Embryonic facial prominence (tissue), 1 donor: ENCODE measurements around the gene HNRNPM.
A peak's percentile ranks its signal among the peaks of the same experiment; 100 is the strongest.

Experiments
- DNase-seq: peaks from one replicate; pipeline ENCODE4 v3.0.0-alpha.2; 2016; ENCODE audit errors: extremely low spot score

The HNRNPM gene

GRCh38 chr19:8485561-8486371, 41.0 kb downstream of the HNRNPM start:
- DNase-seq = no peak

GRCh38 chr19:8486661-8487136, 41.9 kb downstream of the HNRNPM start:
- DNase-seq = no peak

DNA sequence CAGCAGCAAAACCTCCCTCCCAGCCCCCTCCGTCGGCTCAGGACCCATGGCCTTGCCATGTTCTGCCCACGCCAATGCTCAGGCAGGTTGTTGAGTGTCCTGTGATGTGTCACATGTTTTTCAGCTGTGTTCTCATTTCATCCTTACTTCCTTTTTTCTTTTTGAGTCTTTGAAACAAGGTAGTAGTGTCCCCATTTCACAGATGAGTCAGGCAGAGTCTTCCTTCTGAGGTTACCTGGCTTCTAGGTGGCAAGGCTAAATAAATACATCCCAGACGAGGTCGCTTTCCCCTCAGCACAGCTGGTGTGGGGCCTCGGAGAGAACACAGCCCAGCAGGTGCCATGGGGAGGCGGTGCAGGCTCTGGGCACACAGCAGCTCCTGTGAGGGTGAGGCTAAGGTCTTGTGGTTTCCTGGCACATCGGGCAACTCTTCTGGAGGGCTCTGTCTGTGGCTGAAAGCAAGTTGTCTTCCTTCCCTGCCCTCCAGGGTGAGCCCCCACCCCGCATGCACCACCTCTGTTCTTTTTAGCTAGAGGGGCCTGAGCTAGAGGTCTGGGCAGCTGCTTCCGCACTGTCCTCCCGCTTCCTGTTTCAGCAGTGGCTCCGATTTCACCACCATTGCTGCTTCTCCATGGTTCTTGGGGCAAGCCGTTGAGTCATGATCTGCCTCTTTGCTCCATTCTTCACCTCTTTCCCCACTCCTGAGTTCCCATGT, 42.5 kb downstream of the HNRNPM start:
- DNase-seq = no peak

DNA sequence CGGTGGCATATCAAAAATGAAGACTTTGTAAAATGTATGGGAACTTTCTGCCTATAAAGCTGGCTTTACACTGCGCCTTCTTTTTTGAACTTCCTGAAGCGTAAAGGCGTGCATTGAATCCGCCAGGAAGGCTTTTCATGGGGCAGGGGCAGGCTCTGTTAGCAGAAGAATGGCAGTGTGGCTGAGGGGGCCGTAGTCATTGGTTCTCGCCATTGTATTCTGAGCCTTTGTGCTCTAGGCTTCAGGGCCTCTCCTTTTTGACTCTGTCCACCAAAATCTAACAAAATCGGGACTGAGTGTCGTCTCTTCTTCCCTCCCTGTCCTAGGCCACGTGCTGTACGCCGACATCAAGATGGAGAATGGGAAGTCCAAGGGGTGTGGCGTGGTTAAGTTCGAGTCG, 43.6 kb downstream of the HNRNPM start:
- no peak for DNase-seq

DNA sequence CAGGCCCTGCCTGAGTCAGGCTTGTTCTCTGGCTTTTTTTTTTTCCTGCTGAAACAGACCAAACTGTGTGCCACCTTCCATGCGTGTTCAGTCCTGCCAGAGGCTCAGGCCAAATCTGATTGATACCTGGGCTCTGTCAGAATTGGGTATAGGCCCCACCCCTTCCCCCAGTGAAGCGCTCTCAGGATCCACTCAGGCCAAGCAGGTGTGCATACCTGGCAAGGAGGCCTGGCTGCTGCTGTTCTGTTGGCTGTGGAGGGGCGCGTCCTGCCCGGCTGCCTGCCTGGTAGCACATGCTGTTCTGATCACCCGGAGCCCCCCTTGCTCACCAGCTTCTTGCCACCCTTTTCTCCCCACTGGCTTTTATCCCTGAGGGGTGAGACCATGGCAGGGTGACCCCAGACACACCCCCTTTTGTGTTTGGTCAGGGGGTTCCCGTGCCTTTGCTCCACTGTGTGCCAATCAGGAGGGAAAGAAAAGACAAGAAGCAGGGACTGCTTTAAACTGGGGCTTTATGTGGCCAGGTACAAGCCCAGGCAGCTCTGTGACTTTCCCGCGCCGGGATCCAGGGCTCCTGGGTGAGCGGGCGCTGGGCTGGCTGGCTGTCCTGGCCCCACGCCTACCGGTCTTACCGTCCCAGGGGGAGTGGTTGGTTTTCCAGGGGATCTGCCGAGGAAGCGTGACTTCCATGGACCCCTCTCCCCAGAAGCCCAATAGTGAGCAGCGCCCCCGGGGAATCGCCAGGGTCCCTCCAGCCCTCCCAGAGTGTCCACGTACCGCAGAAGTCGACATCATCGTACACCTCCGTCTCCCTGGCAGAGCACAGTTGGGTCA, 45.0 kb downstream of the HNRNPM start:
- no peak for DNase-seq

- no peak for DNase-seq
Measured at GRCh38 chr19:8490395-8490760, 45.6 kb downstream of the HNRNPM start.

DNA sequence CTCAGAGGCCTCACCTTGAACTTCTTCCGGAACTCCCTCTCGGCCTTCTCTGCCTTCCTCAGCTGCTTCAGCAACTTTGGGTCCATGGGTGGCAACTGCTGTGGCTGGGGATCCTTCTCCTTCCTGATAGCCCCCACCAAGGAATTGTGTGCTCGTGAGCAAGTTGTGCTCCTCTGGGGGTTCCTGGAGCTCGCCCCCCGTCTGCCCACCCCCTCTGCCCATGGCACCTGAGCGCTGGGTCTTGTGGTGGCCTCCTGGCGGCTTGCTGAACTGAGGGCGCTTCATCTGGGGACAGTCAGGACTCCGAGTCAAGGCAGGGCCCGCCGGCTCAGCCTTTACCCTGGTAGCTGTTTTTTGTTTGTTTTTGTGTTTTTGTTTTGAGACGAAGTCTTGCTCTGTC, 46.1 kb downstream of the HNRNPM start:
- DNase-seq = no peak

DNA sequence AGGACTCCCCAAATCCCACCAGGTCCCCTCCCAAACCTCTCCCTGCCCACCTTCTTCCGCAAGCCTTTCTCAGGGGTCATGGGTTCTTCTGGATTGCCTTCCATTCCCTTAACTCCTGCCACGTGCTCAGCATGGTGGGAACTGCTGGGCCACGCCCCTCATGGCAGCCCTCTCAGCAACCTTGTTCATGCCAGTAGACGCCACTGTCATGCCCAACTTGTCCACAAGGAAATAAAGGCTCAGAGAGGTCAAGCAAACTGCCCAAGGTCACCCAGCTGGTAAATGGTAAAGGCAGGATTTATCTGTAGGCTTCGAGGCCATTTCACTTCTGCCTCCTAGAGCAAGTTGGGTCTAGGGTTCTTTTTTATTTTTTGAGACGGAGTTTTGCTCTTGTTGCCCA, 46.8 kb downstream of the HNRNPM start:
- no peak for DNase-seq

GRCh38 chr19:8494158-8494557, 49.4 kb downstream of the HNRNPM start:
- no peak for DNase-seq

DNA sequence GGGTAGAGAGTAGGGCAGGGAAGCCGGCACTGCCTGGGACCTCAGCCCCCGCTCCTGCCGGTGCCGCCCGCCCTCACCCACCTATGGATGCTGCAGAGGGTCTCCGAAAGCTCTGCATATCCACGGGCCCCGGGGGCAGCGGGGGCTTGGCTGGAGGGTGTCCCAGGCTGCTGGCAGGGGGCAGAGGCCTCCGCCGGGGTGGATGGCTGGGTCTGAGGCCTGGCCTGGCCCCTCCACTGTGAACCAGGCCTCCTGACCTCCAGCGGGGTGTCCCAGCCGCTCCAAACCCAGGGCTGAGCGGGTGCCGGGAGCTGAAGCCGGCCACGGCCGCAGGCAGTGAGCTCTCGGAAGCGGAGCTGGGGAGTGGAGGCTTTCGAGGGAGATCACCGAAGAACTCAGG, 53.5 kb downstream of the HNRNPM start:
- DNase-seq = no peak

GRCh38 chr19:8499048-8499833, 54.5 kb downstream of the HNRNPM start:
- DNase-seq = no peak

DNA sequence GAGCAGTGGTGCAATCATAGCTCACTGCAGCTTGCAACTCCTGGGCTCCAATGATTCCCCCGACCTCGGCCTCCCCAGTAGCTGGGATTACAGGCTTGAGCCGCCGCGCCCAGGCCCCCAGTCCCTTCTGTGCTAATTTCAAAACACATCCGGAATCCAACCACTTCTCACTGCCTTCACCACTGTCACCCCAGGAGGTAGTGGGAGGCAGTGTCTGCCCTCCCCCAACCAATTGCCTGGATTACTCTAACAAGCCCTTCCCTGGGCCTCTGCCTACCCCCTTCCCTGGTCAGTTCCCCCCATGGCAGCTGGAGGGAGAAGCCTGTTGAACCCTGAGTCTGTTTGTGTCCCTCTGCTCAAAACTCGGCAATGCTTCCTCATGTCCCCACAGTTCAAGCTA, 55.4 kb downstream of the HNRNPM start:
- DNase-seq = no peak

DNA sequence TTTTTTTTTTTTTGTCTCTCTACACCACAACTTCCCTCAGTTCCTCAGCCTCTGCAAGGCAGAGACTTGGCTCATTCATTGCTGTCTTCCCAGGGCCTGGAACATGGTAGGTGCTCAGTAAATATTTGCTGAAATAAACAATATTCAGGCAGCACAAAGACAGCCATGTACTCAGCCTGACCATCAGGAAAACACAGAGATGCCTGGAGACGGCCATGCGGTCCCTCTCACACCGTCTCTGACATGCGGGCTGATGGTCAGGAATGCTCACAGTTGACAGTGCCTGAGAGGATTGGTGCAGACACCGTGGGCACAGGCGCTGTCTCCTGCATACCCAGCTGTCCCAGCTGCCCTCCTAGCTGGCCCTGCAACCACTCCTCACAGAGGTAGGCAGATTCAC, 56.7 kb downstream of the HNRNPM start:
- DNase-seq = no peak

DNA sequence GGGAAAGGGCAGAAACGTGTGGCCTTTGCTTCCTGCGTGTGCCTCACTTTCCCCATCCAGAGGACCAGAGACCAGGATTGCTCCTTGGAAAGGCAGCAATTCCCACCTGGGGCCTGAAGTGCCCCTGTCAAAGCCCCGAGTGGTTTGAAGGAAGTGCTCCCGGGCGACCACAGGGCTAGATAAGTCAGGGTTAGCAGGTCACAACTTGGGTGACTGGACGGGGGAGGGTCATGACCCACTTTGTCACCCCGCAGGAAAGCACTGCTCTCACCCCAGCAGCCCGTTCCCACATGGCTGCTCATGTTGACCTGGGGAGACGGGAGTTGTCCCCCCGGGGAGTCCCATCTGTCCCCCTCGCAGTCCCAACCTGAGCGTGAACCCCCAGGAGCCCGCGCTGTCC, 57.2 kb downstream of the HNRNPM start:
- DNase-seq = no peak

DNA sequence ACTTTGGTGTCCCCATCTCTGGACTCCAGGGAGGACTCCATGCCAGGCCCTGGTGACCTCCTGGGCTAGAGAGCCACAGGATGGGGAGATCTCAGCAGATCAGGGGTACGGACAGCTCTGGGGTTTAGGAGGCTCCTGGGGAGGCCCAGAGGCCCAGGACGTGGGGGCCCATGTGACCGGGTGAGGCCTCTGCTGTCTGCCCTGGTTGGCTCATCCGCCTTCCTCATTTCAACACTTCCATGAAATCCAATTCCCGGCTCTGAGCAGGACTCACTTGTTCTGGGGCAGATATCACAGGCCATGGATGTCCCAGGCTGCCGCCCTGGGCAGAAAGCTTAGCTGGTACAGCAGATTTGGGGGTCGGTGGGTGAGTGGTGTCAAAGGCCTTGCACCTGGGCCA, 58.7 kb downstream of the HNRNPM start:
- no peak for DNase-seq

DNA sequence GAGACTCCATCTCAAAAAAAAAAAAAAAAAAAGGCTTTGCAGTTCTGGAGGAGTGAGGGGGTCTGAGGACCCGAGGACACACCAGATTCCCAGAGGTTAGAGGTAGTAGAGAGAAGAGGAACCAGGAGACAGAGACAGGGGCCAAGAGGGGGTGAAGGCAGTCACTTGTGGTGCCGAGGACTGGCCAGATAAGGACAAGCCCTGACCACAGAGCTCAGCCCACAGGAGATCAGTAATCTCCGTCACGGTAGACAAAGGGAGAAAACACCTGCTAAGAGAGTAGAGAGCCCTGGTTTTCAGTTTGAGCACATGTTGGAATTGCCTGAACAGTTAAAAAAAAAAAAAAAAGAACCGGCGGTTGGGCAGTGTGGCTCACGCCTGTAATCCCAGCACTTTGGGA, 59.4 kb downstream of the HNRNPM start:
- no peak for DNase-seq

GRCh38 chr19:8504919-8505318, 60.1 kb downstream of the HNRNPM start:
- DNase-seq = no peak

GRCh38 chr19:8505680-8506401, 61.1 kb downstream of the HNRNPM start:
- peak; percentile 36 for DNase-seq

DNA sequence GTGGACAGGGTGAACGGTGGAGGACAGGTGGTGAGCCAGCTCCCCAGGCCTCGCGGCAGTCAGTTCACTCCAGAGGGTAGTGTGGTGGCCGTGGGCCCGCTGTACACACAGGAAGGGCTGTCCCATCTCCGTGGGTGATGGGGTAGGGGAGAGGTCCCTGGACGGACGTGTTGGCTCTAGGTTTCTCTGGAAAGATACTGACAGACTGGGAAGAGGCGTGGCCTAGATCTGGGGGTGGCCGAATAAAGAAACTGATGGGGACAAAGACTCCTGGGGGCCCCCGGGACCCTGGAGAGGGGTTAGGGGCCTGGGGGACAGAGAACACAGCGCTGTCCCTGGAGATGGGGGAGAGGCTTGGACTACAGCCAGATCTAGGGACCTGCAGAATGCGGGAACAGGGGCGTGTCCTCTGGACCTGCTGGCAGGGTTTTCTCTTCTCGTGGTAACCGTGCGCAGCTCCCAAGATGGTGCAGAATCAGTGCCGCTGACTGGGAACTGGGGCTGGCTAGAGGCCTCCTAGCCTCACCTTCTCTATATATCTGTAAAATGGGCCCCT, 61.7 kb downstream of the HNRNPM start:
- DNase-seq = no peak

DNA sequence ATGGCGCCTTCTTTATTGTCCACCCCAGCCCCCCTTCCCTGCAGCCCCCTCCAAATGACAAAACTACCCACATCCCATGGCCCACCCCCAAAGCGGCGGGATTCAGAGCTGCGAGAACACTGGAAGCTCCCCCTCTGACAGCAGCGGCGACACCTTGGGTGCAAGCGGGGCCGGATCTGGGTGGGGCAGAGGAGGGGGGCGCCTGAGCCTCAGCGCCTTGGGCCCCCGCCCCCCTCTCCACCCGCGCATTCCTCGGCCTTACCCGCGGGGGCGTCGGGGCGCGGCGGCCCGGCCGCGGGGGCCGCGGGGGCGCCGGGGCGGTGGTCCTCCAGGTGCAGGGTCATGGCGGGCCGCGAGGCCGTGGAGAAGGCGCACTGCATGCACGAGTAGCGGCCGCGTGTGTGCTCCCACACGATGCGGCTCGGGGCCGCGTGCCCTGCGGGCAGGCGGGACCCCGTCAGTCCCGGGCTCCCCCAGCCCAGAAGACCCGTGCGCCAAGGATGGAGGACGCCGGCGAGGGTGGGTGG, 65.9 kb downstream of the HNRNPM start:
- DNase-seq = no peak
